A673 (cell line): ENCODE results near the gene ANKS6.

Source experiments
- EZH2 ChIP-seq: fragments of 200-600 bp; sonication (generic); IDR thresholded peaks from 2 replicates; pipeline ENCODE4 v1.6.1; 2017; ENCODE audit warnings: borderline replicate concordance, low read depth, mild to moderate bottlenecking, mixed read lengths, antibody characterized with exemption, low read length; ENCODE audit not compliant: poor library complexity, severe bottlenecking
- TF ChIP-seq, protein P1 (sequence below): fragments of 300-800, 200-600 bp; sonication (generic); conservative IDR thresholded peaks from 2 replicates; pipeline ENCODE4 v1.5.1; 2017; ENCODE audit warnings: low read depth, mild to moderate bottlenecking, antibody characterized with exemption, low read length, moderate library complexity, mixed read lengths

DNA sequence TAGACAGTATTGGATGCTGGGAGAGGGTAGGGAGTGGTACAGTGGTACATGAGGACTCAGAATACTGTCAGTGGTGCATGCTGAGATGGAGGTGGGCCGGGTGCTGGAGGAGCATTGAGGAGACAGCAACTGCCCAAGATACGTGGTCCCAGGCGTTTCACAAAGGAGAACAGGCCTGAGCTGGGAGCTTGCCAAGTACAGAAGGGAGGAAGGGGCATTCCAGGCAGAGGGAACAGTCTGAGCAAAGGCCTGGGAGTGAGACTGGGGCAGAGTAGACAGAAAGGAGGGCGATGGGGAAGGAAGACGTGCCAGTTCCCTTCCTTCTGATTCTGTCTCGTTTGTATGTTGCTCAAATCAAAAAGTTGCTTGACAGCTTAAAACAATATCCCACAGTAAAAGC, 26.3 kb upstream of the ANKS6 start:
- TF ChIP-seq, protein P1, sequence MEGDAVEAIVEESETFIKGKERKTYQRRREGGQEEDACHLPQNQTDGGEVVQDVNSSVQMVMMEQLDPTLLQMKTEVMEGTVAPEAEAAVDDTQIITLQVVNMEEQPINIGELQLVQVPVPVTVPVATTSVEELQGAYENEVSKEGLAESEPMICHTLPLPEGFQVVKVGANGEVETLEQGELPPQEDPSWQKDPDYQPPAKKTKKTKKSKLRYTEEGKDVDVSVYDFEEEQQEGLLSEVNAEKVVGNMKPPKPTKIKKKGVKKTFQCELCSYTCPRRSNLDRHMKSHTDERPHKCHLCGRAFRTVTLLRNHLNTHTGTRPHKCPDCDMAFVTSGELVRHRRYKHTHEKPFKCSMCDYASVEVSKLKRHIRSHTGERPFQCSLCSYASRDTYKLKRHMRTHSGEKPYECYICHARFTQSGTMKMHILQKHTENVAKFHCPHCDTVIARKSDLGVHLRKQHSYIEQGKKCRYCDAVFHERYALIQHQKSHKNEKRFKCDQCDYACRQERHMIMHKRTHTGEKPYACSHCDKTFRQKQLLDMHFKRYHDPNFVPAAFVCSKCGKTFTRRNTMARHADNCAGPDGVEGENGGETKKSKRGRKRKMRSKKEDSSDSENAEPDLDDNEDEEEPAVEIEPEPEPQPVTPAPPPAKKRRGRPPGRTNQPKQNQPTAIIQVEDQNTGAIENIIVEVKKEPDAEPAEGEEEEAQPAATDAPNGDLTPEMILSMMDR, result no peak
- no peak for TF ChIP-seq EZH2
